ENCODE data around the gene PRRT4.

The PRRT4 gene

GRCh38 chr7:128406314-128407232 is 45.1 kb upstream of the PRRT4 start:
- Histone ChIP-seq H3K36me3 (replicated peaks; ENCODE audit: insufficient read depth, low read length) (no peaks in the 10 kb centered on the region), H3K27ac (ENCODE audit: low read length) (no peak overlapping the region), H4K20me1 (ENCODE audit: insufficient read depth, low read length) (no peaks in the 10 kb centered on the region), H3K9me3 (replicated peaks; ENCODE audit: insufficient read depth, low read length) (no peaks in the 10 kb centered on the region), H3K4me2 (ENCODE audit: low read depth, low read length) (no peak overlapping the region), H2AFZ (ENCODE audit: low read length) (no peak overlapping the region), H3K4me1 (ENCODE audit: low read length) (peaks cover 14% of the 10 kb centered on the region), H3K4me3 (ENCODE audit: low read length) (no peak overlapping the region), H3K9ac (ENCODE audit: low read length) (no peak overlapping the region), H3K9me2 (replicated peaks; ENCODE audit: insufficient read depth, low read length) (no peaks in the 10 kb centered on the region), H3K27me3 (replicated peaks; ENCODE audit: insufficient read depth, low read length) (peaks cover 20% of the 10 kb centered on the region), H3F3A (ENCODE audit: insufficient read depth, low read length) (peaks cover 25% of the 10 kb centered on the region), H3K79me2 (ENCODE audit: low read length) (peaks cover 23% of the 10 kb centered on the region)
- TF ChIP-seq EZH2phosphoT487 (IDR thresholded peaks at IDR 0.05; ENCODE audit: low read length) (no peak), EZH2 (optimal IDR thresholded peaks at IDR 0.05; ENCODE audit: low read depth, low read length) (no peak), CTCF (IDR thresholded peaks at IDR 0.05; ENCODE audit: low read length) (no peak)
- DNase-seq: no peak

GRCh38 chr7:128405471-128406313 is 44.2 kb upstream of the PRRT4 start:
- no peaks in the 10 kb centered on the region for H4K20me1 ChIP-seq (ENCODE audit: insufficient read depth, low read length)
- H3K9me2 ChIP-seq (replicated peaks; ENCODE audit: insufficient read depth, low read length): no peaks in the 10 kb centered on the region
- H3K36me3 ChIP-seq (replicated peaks; ENCODE audit: insufficient read depth, low read length): no peaks in the 10 kb centered on the region
- H2AFZ ChIP-seq (ENCODE audit: low read length): peak overlapping the region; percentile 85
- H3F3A ChIP-seq (ENCODE audit: insufficient read depth, low read length): peaks cover 25% of the 10 kb centered on the region
- no peak overlapping the region for H3K27ac ChIP-seq (ENCODE audit: low read length)
- peaks cover 23% of the 10 kb centered on the region for H3K79me2 ChIP-seq (ENCODE audit: low read length)
- peak overlapping the region; percentile 89 for H3K4me2 ChIP-seq (ENCODE audit: low read depth, low read length)
- H3K9me3 ChIP-seq (replicated peaks; ENCODE audit: insufficient read depth, low read length): no peaks in the 10 kb centered on the region
- no peak for TF ChIP-seq EZH2phosphoT487 (IDR thresholded peaks at IDR 0.05; ENCODE audit: low read length)
- no peak for TF ChIP-seq EZH2 (optimal IDR thresholded peaks at IDR 0.05; ENCODE audit: low read depth, low read length)
- TF ChIP-seq CTCF (IDR thresholded peaks at IDR 0.05; ENCODE audit: low read length): no peak
- peaks cover 14% of the 10 kb centered on the region for H3K4me1 ChIP-seq (ENCODE audit: low read length)
- H3K9ac ChIP-seq (ENCODE audit: low read length): peak overlapping the region; percentile 81
- H3K4me3 ChIP-seq (ENCODE audit: low read length): peak overlapping the region; percentile 82
- H3K27me3 ChIP-seq (replicated peaks; ENCODE audit: insufficient read depth, low read length): peaks cover 20% of the 10 kb centered on the region
- DNase-seq: peak; percentile 75

GRCh38 chr7:128404886-128405470 is 43.5 kb upstream of the PRRT4 start:
- Histone ChIP-seq H3K36me3 (replicated peaks; ENCODE audit: insufficient read depth, low read length) (no peaks in the 10 kb centered on the region), H3K79me2 (ENCODE audit: low read length) (peaks cover 23% of the 10 kb centered on the region), H3K4me1 (ENCODE audit: low read length) (peaks cover 14% of the 10 kb centered on the region), H3K9me2 (replicated peaks; ENCODE audit: insufficient read depth, low read length) (no peaks in the 10 kb centered on the region), H3K4me2 (ENCODE audit: low read depth, low read length) (peak overlapping the region; percentile 89), H2AFZ (ENCODE audit: low read length) (peak overlapping the region; percentile 85), H3K9ac (ENCODE audit: low read length) (peak overlapping the region; percentile 81), H3K9me3 (replicated peaks; ENCODE audit: insufficient read depth, low read length) (no peaks in the 10 kb centered on the region), H3K4me3 (ENCODE audit: low read length) (peak overlapping the region; percentile 82), H3F3A (ENCODE audit: insufficient read depth, low read length) (peaks cover 18% of the 10 kb centered on the region), H3K27ac (ENCODE audit: low read length) (no peak overlapping the region), H3K27me3 (replicated peaks; ENCODE audit: insufficient read depth, low read length) (peaks cover 20% of the 10 kb centered on the region), H4K20me1 (ENCODE audit: insufficient read depth, low read length) (no peaks in the 10 kb centered on the region)
- peak; percentile 45 for DNase-seq
- TF ChIP-seq EZH2phosphoT487 (IDR thresholded peaks at IDR 0.05; ENCODE audit: low read length) (no peak), CTCF (IDR thresholded peaks at IDR 0.05; ENCODE audit: low read length) (peak; percentile 45)
